ENCODE measurements around the gene ERG. TPM values are rescaled to one million over a fixed set of nuclear protein-coding genes. Genes with fewer than 3 reads are reported as not detected.

ERG gene
- total and polyA plus RNA-seq, 4 donors = 3.3 to 6.0 (median 4.1) TPM

GRCh38 chr21:38416791-38417190, 81.5 kb downstream of the ERG start:
- Histone ChIP-seq H3K27me3 (ENCODE audit: control insufficient read depth in 4 of 4, insufficient read depth in 4 of 4, low read length in 3 of 4) (peaks cover 0 to 4% (median 0%) of the 10 kb centered on the region in 4 donors), H3K27ac (ENCODE audit: low read depth in 1 of 2, low read length in 2 of 2) (no peak overlapping the region), H3K9ac (ENCODE audit: low read depth in 1 of 2, low read length in 2 of 2) (no peak overlapping the region), H3K36me3 (ENCODE audit: control insufficient read depth in 4 of 4, insufficient read depth in 3 of 4, low read depth in 1 of 4, low read length in 3 of 4) (no peaks in the 10 kb centered on the region), H3K4me1 (ENCODE audit: control insufficient read depth in 4 of 4, insufficient read depth in 4 of 4, low read length in 3 of 4) (no peaks in the 10 kb centered on the region), H3K4me3 (ENCODE audit: low read depth in 1 of 3, low read length in 3 of 3) (no peak overlapping the region), H3K9me3 (ENCODE audit: control insufficient read depth in 4 of 4, low read length in 3 of 4) (no peaks in the 10 kb centered on the region)
- TF ChIP-seq MAX (IDR thresholded peaks at IDR 0.05) (no peak), HNF4A (conservative IDR thresholded peaks at IDR 0.05) (no peak), GABPA (IDR thresholded peaks at IDR 0.05 in 1 of 2, conservative IDR thresholded peaks at IDR 0.05 in 1 of 2) (no peak), NR2F2 (IDR thresholded peaks at IDR 0.05) (no peak), FOXA2 (IDR thresholded peaks at IDR 0.05) (no peak), REST (IDR thresholded peaks at IDR 0.05) (no peak), ATF3 (IDR thresholded peaks at IDR 0.05) (no peak), HNF4G (IDR thresholded peaks at IDR 0.05) (no peak), YY1 (IDR thresholded peaks at IDR 0.05) (no peak), TAF1 (conservative IDR thresholded peaks at IDR 0.05) (no peak), FOXA1 (IDR thresholded peaks at IDR 0.05) (no peak), JUND (IDR thresholded peaks at IDR 0.05) (no peak), ZBTB33 (IDR thresholded peaks at IDR 0.05) (no peak), RAD21 (IDR thresholded peaks at IDR 0.05) (no peak), SP1 (IDR thresholded peaks at IDR 0.05) (no peak), RXRA (IDR thresholded peaks at IDR 0.05) (no peak), CTCF (IDR thresholded peaks at IDR 0.05; ENCODE audit: low read depth, low read length, missing input control) (no peak)
- DNase-seq (ENCODE audit: low spot score) = no peak
- 82% methylated on average over 10 of the region's 10 CpGs for WGBS
